Left ventricle myocardium superior (tissue), 1 donor: ENCODE data around the gene WDFY1. TPM values are rescaled to one million over a fixed set of nuclear protein-coding genes. Genes with fewer than 3 reads are reported as not detected.
A peak's percentile ranks its signal among the peaks of the same experiment; 100 is the strongest.

Experiments
- ATAC-seq: fragments of 200-7000 bp; cut with Tn5 transposase; one replicate; pipeline ENCODE4 v1.9.1; 2020; ENCODE audit warnings: mild to moderate bottlenecking, moderate library complexity
- DNase-seq: peaks from one replicate; pipeline ENCODE4 v3.0.0-alpha.2; 2020
- intact Hi-C: fragments of 100-400 bp; cut with micrococcal nuclease; formaldehyde crosslinking; loops from one replicate; pipeline ENCODE4 v1.11.0; 2022
- total RNA-seq: library from RNA; stranded (reverse); fragmentation: NEBNext Ultra II Directional; extraction: Animal tissue kit (Norgen Biotek cat#: 25700); gene quantifications from one replicate; pipeline ENCODE4 v1.2.1, GENCODE V29; 2021
- donor health status: DM: no; HTN: yes; CAD: no; lungs with severe emphysema.

The WDFY1 gene
- total RNA-seq, 1 donor from 2014 or later: 12.4 TPM

GRCh38 chr2:223935459-223936125, 9.5 kb downstream of the WDFY1 start:
- ATAC-seq: no peak
- intact Hi-C loops: no loop called here
- no peak for DNase-seq

- ATAC-seq (no peak), DNase-seq (no peak)
- intact Hi-C loops: no loop called here
Measured at GRCh38 chr2:223934870-223935269, 10.3 kb downstream of the WDFY1 start.

- no peak for ATAC-seq
- intact Hi-C loops: no loop called here
Measured at GRCh38 chr2:223932816-223933800, 12.0 kb downstream of the WDFY1 start.

GRCh38 chr2:223930103-223930976, 14.8 kb downstream of the WDFY1 start:
- DNase-seq (peak; percentile 70), ATAC-seq (peak; percentile 93)
- intact Hi-C loops: no loop called here

More at GRCh38 chr2:223932816-223933800, 12.0 kb downstream of the WDFY1 start:
- DNase-seq: no peak

- no peak for ATAC-seq
- intact Hi-C loops: no loop called here
- DNase-seq: no peak
Measured at GRCh38 chr2:223929571-223930102, 15.5 kb downstream of the WDFY1 start.

GRCh38 chr2:223928113-223929006, 16.8 kb downstream of the WDFY1 start:
- ATAC-seq: no peak
- no peak for DNase-seq
- intact Hi-C loops: no loop called here

GRCh38 chr2:223925106-223925505, 20.0 kb downstream of the WDFY1 start:
- ATAC-seq (no peak), DNase-seq (no peak)
- intact Hi-C loops: no loop called here

GRCh38 chr2:223923976-223924375, 21.2 kb downstream of the WDFY1 start:
- DNase-seq (no peak), ATAC-seq (no peak)
- intact Hi-C loops: no loop called here

GRCh38 chr2:223922308-223922707, 22.8 kb downstream of the WDFY1 start:
- ATAC-seq: no peak
- DNase-seq: no peak
- intact Hi-C loops: no loop called here

- DNase-seq (no peak), ATAC-seq (no peak)
- intact Hi-C loops: no loop called here
Measured at GRCh38 chr2:223921204-223921603, 23.9 kb downstream of the WDFY1 start.

GRCh38 chr2:223920109-223920508, 25.0 kb downstream of the WDFY1 start:
- ATAC-seq (no peak), DNase-seq (no peak)
- intact Hi-C loops: no loop called here

- no peak for DNase-seq
- no peak for ATAC-seq
- intact Hi-C loops: no loop called here
Measured at GRCh38 chr2:223918671-223919134, 26.4 kb downstream of the WDFY1 start.

- DNase-seq (no peak), ATAC-seq (no peak)
- intact Hi-C loops: no loop called here
Measured at GRCh38 chr2:223916181-223916920, 28.8 kb downstream of the WDFY1 start.

GRCh38 chr2:223915071-223915470, 30.1 kb downstream of the WDFY1 start:
- no peak for DNase-seq
- intact Hi-C loops: no loop called here
- no peak for ATAC-seq

GRCh38 chr2:223914324-223914723, 30.8 kb downstream of the WDFY1 start:
- DNase-seq: no peak
- ATAC-seq: no peak
- intact Hi-C loops: no loop called here

GRCh38 chr2:223909001-223909741, 36.0 kb downstream of the WDFY1 start:
- no peak for DNase-seq
- intact Hi-C loops: no loop called here
- no peak for ATAC-seq
